Kidney epithelial cell (primary cell): ENCODE measurements around the gene WDR83. TPM values are rescaled to one million over a fixed set of nuclear protein-coding genes. Genes with fewer than 3 reads are reported as not detected.
"Not testable (repeated sequence)": the region's sequence is repeated elsewhere in the genome, so short reads cannot be mapped to it uniquely, and the experiment has no call there.

ENCODE experiments used
- DNase-seq: peaks from one replicate; pipeline ENCODE4 v3.0.0-alpha.2; 2010; ENCODE audit warnings: low read depth
- H3K27me3 ChIP-seq: 2 replicates; pipeline ENCODE4 v1.6.0; 2011; ENCODE audit warnings: low read length; ENCODE audit not compliant: control insufficient read depth, insufficient read depth
- H3K36me3 ChIP-seq: 2 replicates; pipeline ENCODE4 v1.5.1; 2011; ENCODE audit warnings: low read length; ENCODE audit not compliant: control insufficient read depth, insufficient read depth
- H3K4me3 ChIP-seq: 2 replicates; pipeline ENCODE4 v1.5.1; 2011; ENCODE audit warnings: low read depth, mild to moderate bottlenecking, control low read depth, low read length
- CTCF ChIP-seq: IDR thresholded peaks from 2 replicates; pipeline ENCODE4 v1.5.1; 2011; ENCODE audit warnings: mild to moderate bottlenecking, moderate library complexity, low read length, control low read depth, inconsistent platforms; ENCODE audit not compliant: insufficient read depth, poor library complexity, severe bottlenecking
- total RNA-seq: library from RNA; depleted of rRNA; stranded (reverse); fragments of >200 nt; gene quantifications from 2 replicates; pipeline ENCODE4 v1.2.3, GENCODE V29; 2015

Gene WDR83
- total RNA-seq, 1 donor from 2014 or later: 15.7 TPM

DNA sequence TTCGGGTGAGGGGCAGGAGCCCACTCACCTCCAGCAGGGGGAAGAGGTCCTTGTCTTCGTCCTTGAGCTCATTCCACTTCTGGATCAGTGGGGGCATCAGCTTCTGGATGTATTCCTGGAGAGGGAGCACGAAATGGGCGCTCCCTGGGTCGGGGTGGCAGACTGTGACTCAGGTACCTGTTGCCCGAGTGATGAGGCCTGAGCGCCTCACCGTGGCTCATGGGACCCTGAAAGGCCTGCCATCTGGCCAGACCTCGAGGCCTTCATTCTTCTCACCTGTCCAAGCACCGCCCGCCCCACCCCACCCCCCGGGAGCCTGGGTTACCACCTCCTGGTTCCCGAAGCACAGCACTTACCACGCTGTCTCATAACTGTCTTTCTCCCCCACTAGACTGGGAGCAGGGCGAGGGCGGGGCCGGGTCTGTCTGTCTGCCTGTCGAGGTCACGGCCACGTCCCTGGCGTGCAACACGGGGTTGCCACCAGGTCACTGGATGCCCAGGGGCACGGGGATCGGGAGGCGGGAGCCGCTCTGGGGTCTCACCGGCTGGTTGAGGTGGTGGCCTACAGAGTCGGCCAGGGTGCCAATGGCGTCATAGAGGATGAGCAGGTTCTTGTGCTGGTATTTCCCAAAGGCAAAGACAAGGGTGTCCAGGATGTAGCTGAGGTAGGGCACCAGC is 39.2 kb downstream of the WDR83 start:
- no peak for DNase-seq
- TF ChIP-seq CTCF: no peak
- no peak overlapping the region for H3K4me3 ChIP-seq
- peaks cover 14% of the 10 kb centered on the region for H3K36me3 ChIP-seq
- H3K27me3 ChIP-seq: no peaks in the 10 kb centered on the region

DNA sequence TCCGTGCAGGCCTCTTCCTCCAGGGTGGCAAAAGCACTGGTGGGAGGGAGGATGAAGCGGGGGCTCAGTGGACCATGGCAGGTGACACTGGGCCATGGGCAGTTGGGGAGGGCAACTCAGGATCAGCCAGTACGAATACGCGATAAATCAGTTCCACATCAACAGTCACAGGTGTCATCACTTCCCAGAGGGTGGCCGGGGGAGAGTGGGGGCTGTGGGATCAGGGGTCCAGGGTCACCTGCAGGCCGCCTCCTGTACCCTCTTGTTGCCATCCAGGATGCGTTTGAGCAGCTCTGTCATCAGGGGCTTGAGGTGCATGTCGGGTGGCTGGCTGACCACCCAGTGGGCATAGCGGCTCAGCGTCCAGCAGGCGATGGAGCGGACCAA is 39.7 kb downstream of the WDR83 start:
- no peak for TF ChIP-seq CTCF
- Histone ChIP-seq H3K36me3 (peaks cover 14% of the 10 kb centered on the region), H3K27me3 (no peaks in the 10 kb centered on the region), H3K4me3 (no peak overlapping the region)
- DNase-seq: no peak

- Histone ChIP-seq H3K36me3 (peaks cover 8% of the 10 kb centered on the region), H3K27me3 (no peaks in the 10 kb centered on the region), H3K4me3 (no peak overlapping the region)
- no peak for DNase-seq
- TF ChIP-seq CTCF: no peak
Measured at GRCh38 chr19:12708641-12709040, 42.0 kb downstream of the WDR83 start.

DNA sequence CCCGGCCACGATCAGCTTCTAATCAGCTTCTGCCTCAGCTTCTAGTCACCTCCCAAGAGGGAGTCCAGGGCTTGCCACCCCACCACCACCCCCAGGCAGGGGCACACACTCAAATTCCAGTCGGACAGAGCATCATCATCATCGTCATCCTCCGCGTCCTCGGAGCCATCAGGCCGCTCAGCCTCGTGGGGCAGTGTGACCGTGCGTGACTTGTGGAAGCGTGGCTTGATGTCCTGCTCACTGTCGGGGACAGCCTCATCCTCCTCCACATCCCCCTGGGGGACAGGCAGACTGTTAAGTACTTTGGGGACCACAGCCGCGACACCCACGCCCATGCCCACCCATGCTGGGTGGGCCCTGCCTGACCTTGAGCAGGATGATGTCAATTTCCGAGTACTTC is 44.6 kb downstream of the WDR83 start:
- Histone ChIP-seq H3K4me3 (no peak overlapping the region), H3K36me3 (peaks cover 11% of the 10 kb centered on the region), H3K27me3 (no peaks in the 10 kb centered on the region)
- no peak for TF ChIP-seq CTCF
- no peak for DNase-seq

- not testable (repeated sequence) for DNase-seq, H3K27me3 ChIP-seq, H3K4me3 ChIP-seq, H3K36me3 ChIP-seq
Measured at GRCh38 chr19:12712077-12712476, 45.5 kb downstream of the WDR83 start.

DNA sequence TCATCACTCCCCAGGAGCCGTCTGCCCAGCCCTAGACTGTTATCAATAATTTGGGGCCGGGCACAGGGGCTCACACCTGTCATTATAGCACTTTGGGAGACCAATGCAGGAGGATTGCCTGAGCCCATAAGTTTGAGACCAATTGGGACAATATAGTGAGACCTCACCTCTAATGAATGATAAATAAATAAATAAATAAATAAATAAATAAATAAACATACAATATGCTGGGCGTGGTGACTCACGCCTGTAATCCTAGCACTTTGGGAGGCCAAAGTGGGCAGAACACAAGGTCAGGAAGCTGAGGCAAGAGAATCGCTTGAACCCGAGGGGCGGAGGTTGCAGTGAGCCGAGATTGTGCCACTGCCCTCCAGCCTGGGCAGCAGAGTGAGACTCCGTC is 46.7 kb downstream of the WDR83 start:
- not testable (repeated sequence) for H3K27me3 ChIP-seq, H3K36me3 ChIP-seq, H3K4me3 ChIP-seq, DNase-seq

DNA sequence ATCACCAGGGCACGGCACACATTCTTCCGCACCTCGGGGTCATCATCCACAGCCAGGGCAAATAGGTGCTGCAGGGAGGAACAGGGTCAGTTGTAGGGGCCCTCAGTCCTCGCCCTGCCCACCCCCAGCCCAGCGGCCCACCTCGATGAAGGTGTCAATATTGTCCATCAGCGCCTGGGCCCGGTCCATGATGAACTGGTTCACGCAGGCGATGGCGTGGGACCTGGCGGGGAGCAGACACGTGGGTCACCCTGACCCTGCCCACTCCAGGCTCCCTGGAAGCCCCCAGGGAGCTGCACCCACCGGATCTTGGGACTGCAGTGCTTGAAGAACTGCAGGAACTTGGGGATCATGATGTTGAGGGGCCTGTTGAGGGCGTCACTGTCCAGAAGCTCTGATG is 48.5 kb downstream of the WDR83 start:
- no peak for DNase-seq
- TF ChIP-seq CTCF: no peak
- H3K4me3 ChIP-seq: no peak overlapping the region
- no peaks in the 10 kb centered on the region for H3K27me3 ChIP-seq
- H3K36me3 ChIP-seq: peaks cover 13% of the 10 kb centered on the region
